B cell (primary cell): ENCODE measurements around the gene S100A10.

ENCODE experiments used
- EZH2 ChIP-seq: IDR thresholded peaks from 2 replicates; pipeline ENCODE4 v1.6.1; 2012; ENCODE audit warnings: borderline replicate concordance, low read depth, mild to moderate bottlenecking, moderate library complexity, low read length; ENCODE audit not compliant: insufficient read depth, poor library complexity, severe bottlenecking
- TF ChIP-seq, protein P1 (sequence below): fragments of 200-600 bp; IDR thresholded peaks from one replicate; pipeline ENCODE4 v1.8.0; 2022; ENCODE audit warnings: antibody characterized with exemption, mild to moderate bottlenecking

DNA sequence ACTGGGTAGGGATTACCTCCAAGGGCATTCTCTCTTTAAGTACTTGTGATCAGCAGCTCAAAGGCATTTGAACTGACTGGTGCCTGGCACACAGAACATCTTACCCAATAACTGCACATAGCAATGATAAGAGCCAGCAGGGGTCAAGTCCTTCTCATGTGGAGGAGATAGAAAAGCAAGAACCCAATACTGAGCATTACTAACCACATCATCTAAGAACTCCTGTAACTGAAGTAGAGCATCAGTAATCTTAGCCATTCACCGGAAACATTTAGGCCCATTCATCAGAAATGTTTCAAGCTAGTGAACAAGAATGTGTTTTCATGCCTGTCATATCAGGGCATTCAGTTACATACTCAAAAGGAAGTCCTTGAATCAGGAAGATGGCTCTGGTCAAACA lies 50.8 kb downstream of the S100A10 start:
- TF ChIP-seq, protein P1, sequence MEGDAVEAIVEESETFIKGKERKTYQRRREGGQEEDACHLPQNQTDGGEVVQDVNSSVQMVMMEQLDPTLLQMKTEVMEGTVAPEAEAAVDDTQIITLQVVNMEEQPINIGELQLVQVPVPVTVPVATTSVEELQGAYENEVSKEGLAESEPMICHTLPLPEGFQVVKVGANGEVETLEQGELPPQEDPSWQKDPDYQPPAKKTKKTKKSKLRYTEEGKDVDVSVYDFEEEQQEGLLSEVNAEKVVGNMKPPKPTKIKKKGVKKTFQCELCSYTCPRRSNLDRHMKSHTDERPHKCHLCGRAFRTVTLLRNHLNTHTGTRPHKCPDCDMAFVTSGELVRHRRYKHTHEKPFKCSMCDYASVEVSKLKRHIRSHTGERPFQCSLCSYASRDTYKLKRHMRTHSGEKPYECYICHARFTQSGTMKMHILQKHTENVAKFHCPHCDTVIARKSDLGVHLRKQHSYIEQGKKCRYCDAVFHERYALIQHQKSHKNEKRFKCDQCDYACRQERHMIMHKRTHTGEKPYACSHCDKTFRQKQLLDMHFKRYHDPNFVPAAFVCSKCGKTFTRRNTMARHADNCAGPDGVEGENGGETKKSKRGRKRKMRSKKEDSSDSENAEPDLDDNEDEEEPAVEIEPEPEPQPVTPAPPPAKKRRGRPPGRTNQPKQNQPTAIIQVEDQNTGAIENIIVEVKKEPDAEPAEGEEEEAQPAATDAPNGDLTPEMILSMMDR: no peak
- TF ChIP-seq EZH2: no peak
